ENCODE measurements around the gene ZNF595. TPM values are rescaled to one million over a fixed set of nuclear protein-coding genes. Genes with fewer than 3 reads are reported as not detected.
A peak's percentile ranks its signal among the peaks of the same experiment; 100 is the strongest.
"Not testable (repeated sequence)": the region's sequence is repeated elsewhere in the genome, so short reads cannot be mapped to it uniquely, and the experiment has no call there.

ZNF595 gene
- total RNA-seq, 2 experiments from 2014 or later = 13.5 to 14.4 TPM

- H3K4me3 Mint-ChIP-seq = no peak overlapping the region
- peaks cover 35% of the 10 kb centered on the region for H3K36me3 Mint-ChIP-seq
- peaks cover 12% of the 10 kb centered on the region for H3K4me1 Mint-ChIP-seq
- DNase-seq = no peak
- H3K9me3 Mint-ChIP-seq = peaks cover 26% of the 10 kb centered on the region
- H3K27me3 Mint-ChIP-seq = no peaks in the 10 kb centered on the region
- no peak overlapping the region for H3K27ac Mint-ChIP-seq
Observed at GRCh38 chr4:120616-121015, 67.5 kb downstream of the ZNF595 start.

GRCh38 chr4:121408-122084, 68.4 kb downstream of the ZNF595 start:
- DNase-seq = peak; percentile 6
- Mint-ChIP-seq H3K9me3 (peaks cover 29% of the 10 kb centered on the region), H3K27me3 (no peaks in the 10 kb centered on the region), H3K4me3 (peak overlapping the region; percentile 34), H3K36me3 (peaks cover 42% of the 10 kb centered on the region), H3K27ac (no peak overlapping the region), H3K4me1 (peaks cover 16% of the 10 kb centered on the region)

GRCh38 chr4:123922-124274, 70.8 kb downstream of the ZNF595 start:
- Mint-ChIP-seq H3K4me1 (peaks cover 18% of the 10 kb centered on the region), H3K27ac (peak overlapping the region; percentile 97), H3K9me3 (peaks cover 39% of the 10 kb centered on the region), H3K4me3 (peak overlapping the region; percentile 97), H3K36me3 (peaks cover 66% of the 10 kb centered on the region)
- not testable (repeated sequence) for H3K27me3 Mint-ChIP-seq, DNase-seq

- H3K27me3 Mint-ChIP-seq = no peaks in the 10 kb centered on the region
- H3K36me3 Mint-ChIP-seq = peaks cover 72% of the 10 kb centered on the region
- DNase-seq = peak; percentile 90
- H3K27ac Mint-ChIP-seq = peak within 1 kb of the TSS; percentile 97
- H3K4me1 Mint-ChIP-seq = peaks cover 18% of the 10 kb centered on the region
- peaks cover 43% of the 10 kb centered on the region for H3K9me3 Mint-ChIP-seq
- H3K4me3 Mint-ChIP-seq = peak within 1 kb of the TSS; percentile 97
Observed at GRCh38 chr4:124275-125081, 71.4 kb downstream of the ZNF595 start, which contains the start of gene ZNF718. ZNF718 (plus strand) TSS chr4:124501; CDS start chr4:124671, 170 bp downstream.

- Mint-ChIP-seq H3K9me3 (peaks cover 50% of the 10 kb centered on the region), H3K4me1 (peaks cover 18% of the 10 kb centered on the region), H3K36me3 (peaks cover 79% of the 10 kb centered on the region), H3K27me3 (no peaks in the 10 kb centered on the region), H3K27ac (peak overlapping the region; percentile 97), H3K4me3 (peak overlapping the region; percentile 97)
- DNase-seq = peak; percentile 15
Observed at GRCh38 chr4:125091-125771, 72.1 kb downstream of the ZNF595 start.

- Mint-ChIP-seq H3K4me3 (peak overlapping the region; percentile 97), H3K9me3 (peaks cover 49% of the 10 kb centered on the region), H3K27me3 (no peaks in the 10 kb centered on the region), H3K36me3 (peaks cover 81% of the 10 kb centered on the region), H3K4me1 (peaks cover 18% of the 10 kb centered on the region), H3K27ac (peak overlapping the region; percentile 97)
- DNase-seq = no peak
Observed at GRCh38 chr4:125833-126232, 72.7 kb downstream of the ZNF595 start.

- no peaks in the 10 kb centered on the region for H3K27me3 Mint-ChIP-seq
- H3K9me3 Mint-ChIP-seq = peaks cover 55% of the 10 kb centered on the region
- no peak for DNase-seq
- H3K27ac Mint-ChIP-seq = no peak overlapping the region
- peaks cover 90% of the 10 kb centered on the region for H3K36me3 Mint-ChIP-seq
- H3K4me1 Mint-ChIP-seq = no peaks in the 10 kb centered on the region
- no peak overlapping the region for H3K4me3 Mint-ChIP-seq
Observed at GRCh38 chr4:132483-132882, 79.4 kb downstream of the ZNF595 start.

Other genes starting within 250 kb of the ZNF595 start
- gene ZNF718, start 71.2 kb downstream of the ZNF595 start, total RNA-seq = 10 to 100 TPM; 11.1 to 11.6 TPM

Measured in activated naive CD8-positive, alpha-beta T cell treated with anti-CD3 and anti-CD28 coated beads for 36 hours (primary cell).